HTERT RPE-1 (cell line): Measurements from ENCODE around the gene FGF12.

Experiments used
- in situ Hi-C: fragments of 300-500 bp; cut with MboI; formaldehyde crosslinking; loops from 4 replicates; pipeline ENCODE4 v1.14.3; 2020; ENCODE audit warnings: low sequenced_read_pairs

Gene FGF12

DNA sequence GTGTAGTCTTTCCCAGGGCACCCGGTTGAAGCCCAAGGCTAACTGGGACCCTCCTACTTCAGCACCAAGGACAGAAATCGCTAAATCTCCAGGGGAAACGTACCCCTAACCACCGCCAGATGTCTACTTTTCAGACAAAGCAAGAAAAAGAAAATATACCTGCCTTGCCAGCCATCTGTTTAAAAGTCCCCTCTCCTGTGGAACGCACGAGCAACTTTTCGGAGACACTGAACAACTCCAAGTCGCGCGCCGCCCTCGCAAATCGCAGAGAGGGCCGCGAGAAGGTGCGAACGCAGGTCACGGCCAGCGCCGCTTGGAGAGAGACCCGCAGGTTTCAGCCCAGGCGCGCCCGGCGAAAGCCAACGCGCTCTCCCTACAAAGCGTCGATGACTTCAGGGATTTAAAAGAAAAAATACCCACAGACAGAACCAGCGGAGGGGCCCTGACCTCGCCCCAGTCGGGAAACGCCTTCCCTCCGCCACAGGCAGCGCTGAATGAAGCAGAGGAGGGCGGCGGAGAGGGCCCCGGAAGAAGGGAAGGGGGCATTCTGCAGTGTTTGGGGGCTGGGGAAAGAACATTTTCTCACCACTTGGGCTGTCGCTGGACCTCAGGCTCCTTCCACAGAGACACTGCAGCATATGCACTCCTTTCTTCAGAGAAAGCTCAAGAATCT lies 213.1 kb downstream of the FGF12 start:
- in situ Hi-C loops: no loop called here

DNA sequence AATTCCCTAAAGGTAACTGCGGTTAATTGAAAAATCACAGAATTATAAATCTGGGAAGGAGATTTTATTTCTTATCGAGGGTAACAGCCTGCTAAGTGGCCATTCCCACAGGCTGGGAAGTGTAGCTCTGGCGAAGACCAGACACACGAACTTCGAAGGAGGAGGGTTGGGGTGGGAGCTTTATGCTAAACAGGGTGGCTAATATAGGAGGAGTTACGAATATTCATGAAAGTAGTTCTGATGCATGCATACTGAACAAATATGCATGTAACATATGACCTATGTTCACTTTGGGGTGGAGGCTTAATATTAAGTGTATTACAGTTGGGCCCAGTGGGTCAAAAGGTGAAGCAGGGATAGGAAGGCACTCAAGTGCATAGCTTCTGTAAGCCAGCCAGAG lies 221.6 kb downstream of the FGF12 start:
- in situ Hi-C loops: no loop called here

GRCh38 chr3:192501401-192501800 lies 225.9 kb downstream of the FGF12 start:
- in situ Hi-C loops: no loop called here

- in situ Hi-C loops: no loop called here
These were observed 230.3 kb downstream of the FGF12 start for GRCh38 chr3:192496905-192497587.

GRCh38 chr3:192494174-192494573 lies 233.2 kb downstream of the FGF12 start:
- in situ Hi-C loops: no loop called here

DNA sequence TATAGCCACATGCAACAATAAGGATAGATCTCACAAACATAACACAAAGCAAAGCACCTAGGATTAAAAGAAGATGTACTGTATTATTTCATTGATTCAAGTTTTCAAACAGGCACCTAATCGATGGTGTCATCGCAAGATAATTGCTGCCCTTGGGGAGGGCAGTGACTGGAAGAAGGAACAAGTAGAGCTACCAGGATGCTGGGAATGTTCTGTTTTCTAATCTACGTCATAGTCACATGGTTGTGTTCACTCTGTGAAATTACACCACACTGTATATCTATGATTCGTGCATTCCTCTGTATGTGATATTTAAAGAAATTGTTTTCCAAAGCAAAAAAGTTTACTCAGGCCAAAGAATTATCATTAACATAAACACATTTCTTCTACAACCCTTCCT lies 236.6 kb downstream of the FGF12 start:
- in situ Hi-C loops: no loop called here

DNA sequence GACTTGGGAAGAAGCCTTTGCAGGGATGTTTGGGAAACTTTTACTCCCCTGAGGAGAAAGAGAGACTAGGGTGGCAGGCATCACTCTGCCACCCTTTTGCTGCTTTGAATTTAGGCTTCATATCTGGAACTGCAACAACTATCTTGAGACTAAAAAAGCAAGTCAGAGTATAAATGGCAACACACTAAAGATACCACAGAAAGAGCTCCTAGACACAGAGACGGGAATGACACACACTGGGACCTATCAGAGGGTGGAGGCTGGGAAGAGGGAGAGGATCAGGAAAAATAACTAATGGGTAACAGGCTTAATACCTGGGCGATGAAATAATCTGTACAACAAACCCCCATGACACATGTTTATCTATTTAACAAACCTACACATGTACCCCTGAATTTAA lies 237.8 kb downstream of the FGF12 start:
- in situ Hi-C loops: no loop called here

- in situ Hi-C loops: no loop called here
These were observed 240.3 kb downstream of the FGF12 start for GRCh38 chr3:192487033-192487432.

DNA sequence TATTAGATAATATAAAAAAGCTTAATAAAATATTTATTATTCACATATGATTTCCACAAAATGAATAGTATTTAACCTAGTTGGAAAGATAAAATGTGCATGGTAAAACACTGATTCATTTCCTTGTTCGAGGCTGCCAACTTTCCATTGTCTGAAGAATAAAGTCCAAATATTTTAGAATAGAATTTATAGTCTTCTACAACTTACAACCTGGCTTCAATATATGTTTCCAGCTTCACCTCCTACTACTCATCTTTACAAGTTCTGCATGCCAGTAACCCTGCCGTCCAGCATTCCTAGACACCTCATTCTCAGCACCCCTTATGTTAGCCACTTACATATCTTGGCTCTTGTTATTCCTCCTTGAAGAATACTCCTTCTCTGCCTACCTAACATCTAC lies 244.5 kb downstream of the FGF12 start:
- in situ Hi-C loops: no loop called here

- in situ Hi-C loops: no loop called here
These were observed 244.9 kb downstream of the FGF12 start for GRCh38 chr3:192482391-192482790.

- in situ Hi-C loops: no loop called here
These were observed 245.7 kb downstream of the FGF12 start for GRCh38 chr3:192481638-192482037.

- in situ Hi-C loops: no loop called here
These were observed 259.9 kb downstream of the FGF12 start for GRCh38 chr3:192467230-192468140.

DNA sequence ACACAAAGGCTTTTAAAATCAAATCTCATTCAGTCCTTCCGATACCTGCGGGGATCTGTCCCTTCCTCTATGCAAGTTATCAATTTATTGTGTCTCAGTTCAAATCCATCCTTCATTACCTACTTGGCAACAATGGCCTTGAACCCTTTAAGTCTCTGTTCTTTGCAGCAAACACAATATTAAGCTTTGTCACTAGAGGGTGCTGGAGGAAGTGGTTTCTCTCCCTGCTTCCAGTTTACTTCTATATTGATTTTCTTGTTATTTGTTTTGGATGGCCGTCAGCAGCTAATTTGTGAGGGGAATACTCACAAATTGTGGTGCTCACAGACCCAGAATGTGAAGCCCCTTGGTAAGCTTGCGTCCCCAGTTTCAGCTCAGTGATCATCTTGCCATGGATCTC lies 278.3 kb downstream of the FGF12 start:
- in situ Hi-C loops: no loop called here

DNA sequence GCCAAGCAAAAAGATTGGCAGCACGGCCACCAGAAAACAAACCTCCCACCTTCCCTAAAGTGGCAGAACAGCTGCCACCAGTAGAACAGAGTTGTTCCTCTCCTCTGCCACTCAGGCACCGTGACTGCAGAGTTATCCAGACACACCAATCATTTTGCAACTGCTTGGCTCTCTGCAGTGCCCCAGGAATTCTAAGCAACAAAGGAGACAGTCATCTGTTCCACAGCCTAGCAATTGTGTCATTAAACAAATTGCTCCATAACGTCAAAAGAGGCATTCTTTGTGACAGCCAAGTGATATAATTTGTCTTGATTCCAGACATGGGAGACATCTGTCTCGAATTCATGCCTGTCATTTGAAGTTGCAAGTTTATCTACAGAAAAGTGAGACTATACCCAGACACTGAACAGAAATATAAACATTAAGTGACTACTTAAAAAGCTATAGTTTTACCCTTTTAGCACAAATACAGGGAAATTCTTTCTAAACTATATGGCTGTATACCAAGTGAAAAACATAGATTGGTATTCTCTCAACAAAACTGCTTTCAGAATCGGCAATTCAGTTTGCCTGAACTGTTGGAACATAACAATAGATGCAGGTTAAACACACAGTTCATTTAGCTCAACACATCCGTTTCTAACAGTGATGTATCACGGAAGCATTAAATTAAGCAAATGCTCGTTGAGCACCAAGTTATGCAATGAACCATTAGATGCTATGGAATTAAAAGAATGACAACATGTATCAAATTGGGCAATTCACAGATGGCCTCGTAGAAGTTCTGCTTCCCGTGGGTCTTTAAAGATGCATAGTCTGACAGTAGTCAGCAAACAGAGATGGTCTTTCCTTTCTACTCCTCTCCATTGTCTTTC lies 281.3 kb downstream of the FGF12 start:
- in situ Hi-C loops: no loop called here

DNA sequence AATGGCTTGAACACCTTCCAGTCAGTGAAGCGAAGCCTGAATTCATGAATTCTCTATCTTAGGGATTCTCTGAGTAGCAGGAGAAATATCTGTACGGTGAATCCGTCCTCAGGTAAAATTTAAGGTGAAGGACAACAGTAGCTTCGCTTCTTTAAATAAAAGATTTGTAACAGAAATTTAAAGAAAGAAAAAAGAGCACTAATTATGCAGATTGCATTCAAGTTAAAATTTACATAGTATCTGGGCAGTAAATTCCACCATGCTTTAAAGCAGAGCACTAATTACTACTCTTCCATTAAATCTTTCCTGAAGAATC lies 282.6 kb downstream of the FGF12 start:
- in situ Hi-C loops: no loop called here

- in situ Hi-C loops: no loop called here
These were observed 283.1 kb downstream of the FGF12 start for GRCh38 chr3:192444096-192444790.

- in situ Hi-C loops: no loop called here
These were observed 292.1 kb downstream of the FGF12 start for GRCh38 chr3:192435241-192435640.

DNA sequence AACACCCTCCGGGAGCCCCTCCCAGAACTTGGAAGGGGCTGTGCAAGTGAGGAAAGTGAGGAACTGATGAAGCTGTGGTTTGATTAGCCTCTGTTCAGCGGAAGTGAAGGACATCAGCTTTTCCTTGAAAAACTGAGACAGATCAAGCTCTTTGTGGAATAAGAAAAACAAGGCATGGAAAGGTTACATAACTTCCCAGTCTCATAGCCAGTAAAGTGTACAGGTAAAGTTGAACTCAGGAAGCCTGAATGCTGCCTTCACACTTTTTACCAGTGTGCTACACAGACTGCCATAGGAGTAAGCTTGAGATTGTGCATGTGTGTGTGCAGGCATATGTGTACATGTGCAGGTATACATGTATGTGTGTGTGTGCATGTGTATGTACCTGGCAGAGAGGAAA lies 293.2 kb downstream of the FGF12 start:
- in situ Hi-C loops: no loop called here

GRCh38 chr3:192433704-192434103 lies 293.6 kb downstream of the FGF12 start:
- in situ Hi-C loops: no loop called here

DNA sequence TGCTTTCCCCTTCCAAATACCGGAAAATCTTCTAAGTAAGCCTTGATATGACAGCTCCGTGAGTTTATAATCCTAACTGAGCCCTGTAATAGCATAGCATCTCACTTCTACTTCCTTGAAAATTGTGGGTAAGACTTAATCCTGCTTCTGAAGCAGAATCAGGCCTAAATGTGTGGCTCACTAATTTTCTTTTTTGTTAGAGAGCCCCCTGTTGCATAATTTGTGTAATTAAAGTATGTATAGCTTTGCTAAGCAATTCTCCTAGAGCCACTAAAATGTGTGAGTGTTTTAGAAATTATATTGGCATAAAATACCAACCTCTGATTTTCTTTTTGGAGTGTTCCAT lies 304.4 kb downstream of the FGF12 start:
- in situ Hi-C loops: no loop called here
